ENCODE measurements around the gene GDI2. TPM values are rescaled to one million over a fixed set of nuclear protein-coding genes. Genes with fewer than 3 reads are reported as not detected.

The GDI2 gene
- polyA plus RNA-seq, 1 donor: 212 TPM

DNA sequence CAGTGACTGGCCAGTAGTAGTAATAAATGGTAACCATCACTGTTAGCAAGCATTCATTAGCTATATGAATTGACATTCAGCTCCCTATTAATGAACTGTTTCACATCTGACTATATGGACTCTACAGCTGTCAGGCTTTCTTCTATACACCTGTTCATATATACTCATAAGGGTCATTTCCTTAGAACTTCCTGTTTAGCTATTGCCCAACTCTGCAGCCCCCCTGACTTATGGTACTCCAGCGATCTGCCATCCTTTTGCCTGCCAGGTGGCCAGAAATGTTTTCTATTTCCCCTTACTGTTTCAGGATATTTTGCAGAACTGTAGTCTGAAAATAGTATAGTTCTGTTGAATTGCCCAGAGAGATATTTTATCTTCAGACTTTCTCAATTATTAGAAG, 72.0 kb downstream of the GDI2 start:
- DNase-seq: no peak

DNA sequence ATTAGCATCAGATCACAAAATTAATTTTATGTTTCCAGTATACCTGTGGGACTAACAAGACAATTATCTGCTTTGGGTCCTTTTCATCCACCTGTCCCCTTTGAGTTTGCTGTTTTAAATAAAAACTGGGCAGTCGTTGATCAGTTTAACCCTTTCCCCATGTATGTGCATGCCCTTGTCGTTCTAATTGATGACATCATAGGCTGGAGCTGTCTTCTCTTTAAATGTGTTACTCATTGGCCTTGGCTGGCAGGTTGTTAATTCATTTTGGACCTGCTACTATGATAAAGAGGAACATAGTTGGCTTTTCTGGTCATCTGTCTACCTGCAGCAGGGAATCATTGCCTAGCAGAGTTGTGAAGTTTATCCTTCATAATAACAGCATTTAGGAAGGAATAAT, 74.8 kb downstream of the GDI2 start:
- DNase-seq: no peak

DNA sequence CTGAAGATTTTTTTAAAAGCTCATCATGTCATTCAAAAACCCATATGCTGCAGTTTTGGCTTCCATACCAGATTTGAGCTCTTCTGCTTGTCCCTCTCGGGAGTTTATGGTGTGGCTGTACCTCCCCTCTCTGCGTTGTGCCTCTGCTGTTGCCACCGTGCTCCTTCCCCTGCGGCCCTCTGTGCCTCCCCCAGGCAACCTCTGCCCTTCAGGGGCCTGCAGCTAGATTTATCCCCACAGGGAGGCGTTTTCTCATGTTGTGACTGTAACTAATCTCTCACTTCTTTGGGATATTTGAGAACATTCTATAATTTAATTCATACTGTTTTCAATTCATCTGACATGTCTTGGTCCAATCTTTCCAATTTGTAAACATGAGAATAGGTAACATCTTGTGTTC, 75.9 kb downstream of the GDI2 start:
- no peak for DNase-seq

GRCh38 chr10:5736591-5736990, 76.6 kb downstream of the GDI2 start:
- DNase-seq: no peak

- DNase-seq: no peak
Measured at GRCh38 chr10:5735119-5735518, 78.1 kb downstream of the GDI2 start.

- DNase-seq: no peak
Measured at GRCh38 chr10:5732141-5732540, 81.1 kb downstream of the GDI2 start.

GRCh38 chr10:5731559-5731958, 81.7 kb downstream of the GDI2 start:
- no peak for DNase-seq

- no peak for DNase-seq
Measured at GRCh38 chr10:5730766-5731165, 82.5 kb downstream of the GDI2 start.

DNA sequence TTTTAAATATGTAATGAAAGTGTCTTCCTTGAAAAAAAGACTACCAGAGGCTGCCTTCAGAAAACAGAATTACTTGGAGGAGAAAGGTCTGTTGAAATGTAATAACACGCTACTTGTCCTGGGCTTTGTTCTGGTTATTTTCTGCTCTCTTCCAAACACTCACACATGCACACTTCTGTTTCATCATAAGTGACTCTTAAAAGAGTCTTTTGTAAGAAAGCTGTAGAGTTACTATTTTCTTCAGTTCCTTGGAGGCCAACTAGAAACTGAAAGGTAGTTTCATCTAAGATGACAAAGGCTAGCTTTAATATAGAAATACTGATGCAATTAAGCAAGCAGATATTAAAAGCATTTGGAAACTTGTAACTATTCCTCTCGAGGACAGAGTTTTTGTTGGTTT, 89.5 kb downstream of the GDI2 start:
- DNase-seq: no peak

- no peak for DNase-seq
Measured at GRCh38 chr10:5720182-5720581, 93.1 kb downstream of the GDI2 start.

- no peak for DNase-seq
Measured at GRCh38 chr10:5719546-5719945, 93.7 kb downstream of the GDI2 start.

Other genes starting within 250 kb of the GDI2 start
- gene ASB13, start 146.8 kb downstream of the GDI2 start, polyA plus RNA-seq (ENCODE audit: insufficient read length): 13.5 TPM
- 29.3 TPM for gene TASOR2, start 128.6 kb downstream of the GDI2 start, polyA plus RNA-seq (ENCODE audit: insufficient read length)
- gene ANKRD16, start 76.5 kb upstream of the GDI2 start, polyA plus RNA-seq (ENCODE audit: insufficient read length): 6.4 TPM
- 44.1 TPM for gene FBH1, start 76.8 kb upstream of the GDI2 start, polyA plus RNA-seq (ENCODE audit: insufficient read length)
- 3.2 TPM for gene IL15RA, start 164.1 kb upstream of the GDI2 start, polyA plus RNA-seq (ENCODE audit: insufficient read length)
- not detected for gene IL2RA, start 248.9 kb upstream of the GDI2 start, polyA plus RNA-seq (ENCODE audit: insufficient read length)